ENCODE results near the gene ADGRG6.

The ADGRG6 gene

GRCh38 chr6:142292166-142292924, 9.5 kb upstream of the ADGRG6 start:
- DNase-seq = no peak

GRCh38 chr6:142293121-142293520, 8.7 kb upstream of the ADGRG6 start:
- no peak for DNase-seq

- DNase-seq = no peak
Measured at GRCh38 chr6:142294679-142295078, 7.1 kb upstream of the ADGRG6 start.

- no peak for DNase-seq
Measured at GRCh38 chr6:142296975-142297604, 4.7 kb upstream of the ADGRG6 start.

GRCh38 chr6:142297605-142297995, 4.2 kb upstream of the ADGRG6 start:
- DNase-seq = no peak

GRCh38 chr6:142297996-142298753, 3.6 kb upstream of the ADGRG6 start:
- DNase-seq = no peak

- DNase-seq = no peak
Measured at GRCh38 chr6:142300302-142300701, 1.5 kb upstream of the ADGRG6 start.

- no peak for DNase-seq
Measured at GRCh38 chr6:142300758-142301650, 803 bp upstream of the ADGRG6 start.

- DNase-seq = no peak
Measured at GRCh38 chr6:142302421-142303175, 791 bp downstream of the ADGRG6 start.

- no peak for DNase-seq
Measured at GRCh38 chr6:142303176-142303533, 1.3 kb downstream of the ADGRG6 start.

GRCh38 chr6:142304241-142304640, 2.4 kb downstream of the ADGRG6 start:
- DNase-seq = no peak

- no peak for DNase-seq
Measured at GRCh38 chr6:142306736-142307135, 4.9 kb downstream of the ADGRG6 start.

GRCh38 chr6:142307963-142308748, 6.3 kb downstream of the ADGRG6 start:
- no peak for DNase-seq

- DNase-seq = no peak
Measured at GRCh38 chr6:142309426-142309825, 7.6 kb downstream of the ADGRG6 start.

- DNase-seq = no peak
Measured at GRCh38 chr6:142313284-142313683, 11.5 kb downstream of the ADGRG6 start.

- DNase-seq = no peak
Measured at GRCh38 chr6:142316791-142317368, 15.1 kb downstream of the ADGRG6 start.

- DNase-seq = no peak
Measured at GRCh38 chr6:142318714-142319113, 16.9 kb downstream of the ADGRG6 start.

- no peak for DNase-seq
Measured at GRCh38 chr6:142320366-142320765, 18.6 kb downstream of the ADGRG6 start.

GRCh38 chr6:142321451-142321850, 19.6 kb downstream of the ADGRG6 start:
- no peak for DNase-seq

- no peak for DNase-seq
Measured at GRCh38 chr6:142322066-142322465, 20.3 kb downstream of the ADGRG6 start.

Data from NCI-H2171 (cell line).